Measurements from ENCODE around the gene STARD3NL.
"Not testable (repeated sequence)": the region's sequence is repeated elsewhere in the genome, so short reads cannot be mapped to it uniquely, and the experiment has no call there.

The STARD3NL gene

GRCh38 chr7:38235606-38236005 lies 57.6 kb downstream of the STARD3NL start:
- TF ChIP-seq, protein P1, sequence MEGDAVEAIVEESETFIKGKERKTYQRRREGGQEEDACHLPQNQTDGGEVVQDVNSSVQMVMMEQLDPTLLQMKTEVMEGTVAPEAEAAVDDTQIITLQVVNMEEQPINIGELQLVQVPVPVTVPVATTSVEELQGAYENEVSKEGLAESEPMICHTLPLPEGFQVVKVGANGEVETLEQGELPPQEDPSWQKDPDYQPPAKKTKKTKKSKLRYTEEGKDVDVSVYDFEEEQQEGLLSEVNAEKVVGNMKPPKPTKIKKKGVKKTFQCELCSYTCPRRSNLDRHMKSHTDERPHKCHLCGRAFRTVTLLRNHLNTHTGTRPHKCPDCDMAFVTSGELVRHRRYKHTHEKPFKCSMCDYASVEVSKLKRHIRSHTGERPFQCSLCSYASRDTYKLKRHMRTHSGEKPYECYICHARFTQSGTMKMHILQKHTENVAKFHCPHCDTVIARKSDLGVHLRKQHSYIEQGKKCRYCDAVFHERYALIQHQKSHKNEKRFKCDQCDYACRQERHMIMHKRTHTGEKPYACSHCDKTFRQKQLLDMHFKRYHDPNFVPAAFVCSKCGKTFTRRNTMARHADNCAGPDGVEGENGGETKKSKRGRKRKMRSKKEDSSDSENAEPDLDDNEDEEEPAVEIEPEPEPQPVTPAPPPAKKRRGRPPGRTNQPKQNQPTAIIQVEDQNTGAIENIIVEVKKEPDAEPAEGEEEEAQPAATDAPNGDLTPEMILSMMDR (conservative IDR thresholded peaks at IDR 0.05; ENCODE audit: low read length) = no peak
- no peak for DNase-seq (ENCODE audit: low read depth)
- no peak overlapping the region for H3K4me3 ChIP-seq (ENCODE audit: low read length)

DNA sequence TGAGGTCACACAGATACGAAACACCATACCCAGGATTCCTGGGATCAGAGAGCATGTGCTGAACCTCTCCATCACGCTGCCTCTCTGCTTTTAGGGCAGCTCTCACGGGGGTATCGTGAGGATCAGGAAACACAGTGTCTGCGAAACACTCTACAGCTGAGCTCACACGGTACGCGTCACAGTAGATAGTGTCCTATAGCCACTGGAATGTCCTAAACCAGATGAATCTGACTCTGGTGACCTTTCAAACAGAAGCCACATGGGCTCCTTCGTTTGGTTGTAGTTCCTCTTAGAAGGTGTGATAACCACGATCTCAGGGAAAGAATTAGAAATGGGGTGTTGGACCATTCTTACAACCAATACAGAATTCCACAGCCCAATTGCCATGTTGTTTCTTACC lies 61.1 kb downstream of the STARD3NL start:
- DNase-seq (ENCODE audit: low read depth); H3K4me3 ChIP-seq (ENCODE audit: low read length): not testable (repeated sequence)

- no peak overlapping the region for H3K4me3 ChIP-seq (ENCODE audit: low read length)
- TF ChIP-seq, protein P1 (conservative IDR thresholded peaks at IDR 0.05; ENCODE audit: low read length) = no peak
- DNase-seq (ENCODE audit: low read depth) = no peak
Observed at GRCh38 chr7:38241071-38241470, 63.0 kb downstream of the STARD3NL start.

- DNase-seq (ENCODE audit: low read depth) = no peak
- no peak overlapping the region for H3K4me3 ChIP-seq (ENCODE audit: low read length)
- TF ChIP-seq, protein P1 (conservative IDR thresholded peaks at IDR 0.05; ENCODE audit: low read length) = no peak
Observed at GRCh38 chr7:38242814-38243213, 64.8 kb downstream of the STARD3NL start.

DNA sequence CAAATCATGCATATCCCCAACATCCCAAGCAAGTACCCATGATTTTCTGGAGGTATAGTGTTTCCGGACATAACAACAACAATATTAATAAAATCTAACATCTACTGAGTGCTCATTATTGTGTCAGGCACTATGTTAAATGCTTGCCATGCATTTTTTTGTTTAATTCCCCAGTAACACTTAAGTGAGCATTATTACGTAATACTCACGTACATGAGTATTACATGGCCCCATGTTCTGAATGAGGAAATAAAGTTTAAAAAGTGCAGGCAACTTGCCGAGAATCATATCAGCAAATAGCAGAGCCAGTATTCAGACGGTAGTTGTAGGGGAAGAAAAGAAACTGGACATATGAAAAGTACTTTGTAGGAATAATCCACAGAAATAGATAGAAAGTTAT lies 65.3 kb downstream of the STARD3NL start:
- DNase-seq (ENCODE audit: low read depth); H3K4me3 ChIP-seq (ENCODE audit: low read length): not testable (repeated sequence)

DNA sequence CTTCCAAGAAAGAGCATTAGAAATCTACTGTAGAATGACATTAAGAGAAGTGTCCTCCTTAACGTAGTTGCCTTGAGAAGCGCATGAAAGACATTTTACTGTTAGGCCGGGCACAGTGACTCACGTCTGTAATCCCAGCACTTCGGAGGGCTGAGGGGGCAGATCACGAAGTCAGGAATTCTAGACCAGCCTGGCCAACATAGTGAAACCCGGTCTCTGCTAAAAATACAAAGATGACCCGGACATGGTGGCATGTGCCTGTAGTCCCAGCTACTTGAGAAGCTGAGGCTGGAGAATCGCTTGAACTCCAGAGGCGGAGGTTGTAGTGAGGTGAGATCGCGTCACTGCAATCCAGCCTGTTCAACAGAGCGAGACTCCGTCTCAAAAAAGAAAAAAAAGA lies 66.5 kb downstream of the STARD3NL start:
- no peak for DNase-seq (ENCODE audit: low read depth)
- TF ChIP-seq, protein P1 (conservative IDR thresholded peaks at IDR 0.05; ENCODE audit: low read length) = no peak
- H3K4me3 ChIP-seq (ENCODE audit: low read length) = no peak overlapping the region

GRCh38 chr7:38245409-38245977 lies 67.4 kb downstream of the STARD3NL start:
- H3K4me3 ChIP-seq (ENCODE audit: low read length) = no peak overlapping the region
- DNase-seq (ENCODE audit: low read depth) = no peak
- TF ChIP-seq, protein P1 (conservative IDR thresholded peaks at IDR 0.05; ENCODE audit: low read length) = no peak

DNA sequence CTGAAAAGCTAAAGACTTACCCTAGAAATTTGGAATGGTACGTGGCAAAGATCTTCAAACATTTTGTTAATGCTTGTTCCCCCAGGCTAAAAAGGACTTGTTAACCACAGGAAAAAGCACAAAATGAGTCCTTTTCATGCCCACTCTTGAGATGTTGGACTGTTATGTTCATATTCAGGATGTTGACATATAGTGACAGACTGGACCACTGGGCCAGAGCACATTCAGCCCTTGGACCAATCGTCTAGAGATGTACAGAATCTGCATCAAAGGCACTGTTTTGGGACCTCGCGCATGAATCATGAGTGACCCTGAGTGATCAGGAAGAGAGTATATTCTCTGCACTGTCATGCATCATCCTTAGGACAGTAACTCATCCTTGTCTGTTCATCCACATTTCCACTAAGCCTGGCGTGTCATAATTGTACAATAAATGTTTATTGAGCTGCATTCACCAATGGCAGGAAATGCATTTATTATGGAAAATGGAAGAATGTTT lies 70.1 kb downstream of the STARD3NL start:
- H3K4me3 ChIP-seq (ENCODE audit: low read length) = no peak overlapping the region
- no peak for DNase-seq (ENCODE audit: low read depth)
- TF ChIP-seq, protein P1 (conservative IDR thresholded peaks at IDR 0.05; ENCODE audit: low read length) = no peak

DNA sequence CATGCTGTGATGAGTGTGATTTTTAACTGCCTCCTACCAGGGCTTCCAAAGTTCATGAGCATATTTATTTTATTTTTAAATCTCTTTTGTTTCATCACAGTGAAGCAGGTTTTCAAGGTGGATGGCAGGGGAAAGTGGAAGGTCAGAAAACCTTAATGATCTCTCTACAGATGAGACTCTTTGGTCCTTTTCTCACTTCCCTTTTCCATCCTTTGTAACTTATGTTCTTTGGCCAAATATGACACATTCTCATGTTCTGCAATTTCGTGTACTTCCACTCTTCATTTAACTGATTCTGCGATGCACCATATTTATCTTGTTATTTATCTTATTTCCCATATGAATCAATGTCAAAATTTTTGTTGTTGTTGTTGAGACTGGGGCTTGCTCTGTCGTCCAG lies 71.8 kb downstream of the STARD3NL start:
- not testable (repeated sequence) for DNase-seq (ENCODE audit: low read depth); H3K4me3 ChIP-seq (ENCODE audit: low read length)

All from AG10803 (cell line).